Activated CD4-positive, CD25-positive, alpha-beta regulatory T cell treated with anti-CD3 and anti-CD28 coated beads, Interleukin-2, amount 50 U/mL, for 16 hours (primary cell): Measurements from ENCODE around the gene CCM2L.

Experiments used
- DNase-seq: peaks from one replicate; pipeline ENCODE4 v3.0.0-alpha.2; 2020; ENCODE audit warnings: low read depth, low spot score

Gene CCM2L

GRCh38 chr20:31992086-31992485, 18.2 kb upstream of the CCM2L start:
- DNase-seq = no peak

DNA sequence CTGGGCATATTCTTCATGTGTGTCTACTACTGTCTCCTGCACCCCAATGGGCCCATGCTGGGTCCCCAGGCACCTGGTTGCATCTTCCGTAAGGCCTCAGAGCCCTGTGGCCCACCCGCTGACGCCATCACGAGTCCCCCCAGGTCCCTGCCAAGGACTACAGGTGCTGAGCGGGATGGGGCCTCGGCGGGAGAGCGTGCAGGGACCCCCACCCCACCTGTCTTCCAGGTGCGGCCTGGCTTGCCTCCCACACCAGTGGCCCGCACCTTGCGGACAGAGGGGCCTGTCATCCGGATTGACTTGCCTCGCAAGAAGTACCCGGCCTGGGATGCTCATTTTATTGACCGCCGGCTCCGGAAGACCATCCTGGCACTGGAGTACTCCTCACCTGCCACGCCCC, 13.2 kb upstream of the CCM2L start:
- no peak for DNase-seq

- no peak for DNase-seq
Measured at GRCh38 chr20:31998246-31998645, 12.0 kb upstream of the CCM2L start.

DNA sequence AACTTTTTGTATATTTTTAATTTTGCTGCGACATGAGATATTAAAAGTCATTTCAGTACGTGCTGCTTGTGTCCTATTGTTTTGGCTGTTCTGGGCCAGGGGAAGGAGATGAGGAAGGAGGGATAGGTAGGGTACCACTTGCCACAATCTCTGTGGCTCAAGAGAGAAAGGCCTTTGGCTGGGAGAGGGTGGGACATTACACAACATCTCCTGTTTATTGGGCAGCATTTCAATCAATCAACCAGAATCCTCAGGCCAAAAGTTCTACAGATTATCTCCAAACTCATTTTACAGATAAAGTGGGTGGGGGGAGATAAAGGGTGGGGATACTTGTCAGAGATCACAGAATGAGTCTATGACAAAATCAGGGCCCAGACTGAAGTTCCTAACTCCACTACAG, 6.9 kb upstream of the CCM2L start:
- no peak for DNase-seq

DNA sequence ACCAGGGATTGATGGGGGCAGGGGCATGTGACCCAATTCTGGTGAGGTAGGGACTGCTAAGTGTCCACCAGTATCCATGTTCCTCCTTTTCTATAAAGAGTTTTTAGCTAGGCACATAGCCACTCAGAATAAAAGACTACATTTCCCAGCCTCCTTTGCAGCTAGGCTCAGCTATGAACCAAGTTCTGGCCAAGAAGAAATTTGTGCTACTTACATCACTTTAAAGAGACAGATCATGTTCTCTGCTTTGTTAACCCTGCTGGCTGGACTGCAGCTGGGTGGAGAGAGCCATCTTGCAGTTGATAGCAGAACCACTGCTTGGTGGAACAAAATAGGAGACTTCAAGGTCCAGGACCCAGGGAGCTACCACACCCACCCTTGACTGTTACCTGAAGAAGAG, 5.3 kb upstream of the CCM2L start:
- DNase-seq = no peak

- DNase-seq = no peak
Measured at GRCh38 chr20:32006053-32006452, 4.2 kb upstream of the CCM2L start.

- no peak for DNase-seq
Measured at GRCh38 chr20:32006841-32007786, 3.1 kb upstream of the CCM2L start.

DNA sequence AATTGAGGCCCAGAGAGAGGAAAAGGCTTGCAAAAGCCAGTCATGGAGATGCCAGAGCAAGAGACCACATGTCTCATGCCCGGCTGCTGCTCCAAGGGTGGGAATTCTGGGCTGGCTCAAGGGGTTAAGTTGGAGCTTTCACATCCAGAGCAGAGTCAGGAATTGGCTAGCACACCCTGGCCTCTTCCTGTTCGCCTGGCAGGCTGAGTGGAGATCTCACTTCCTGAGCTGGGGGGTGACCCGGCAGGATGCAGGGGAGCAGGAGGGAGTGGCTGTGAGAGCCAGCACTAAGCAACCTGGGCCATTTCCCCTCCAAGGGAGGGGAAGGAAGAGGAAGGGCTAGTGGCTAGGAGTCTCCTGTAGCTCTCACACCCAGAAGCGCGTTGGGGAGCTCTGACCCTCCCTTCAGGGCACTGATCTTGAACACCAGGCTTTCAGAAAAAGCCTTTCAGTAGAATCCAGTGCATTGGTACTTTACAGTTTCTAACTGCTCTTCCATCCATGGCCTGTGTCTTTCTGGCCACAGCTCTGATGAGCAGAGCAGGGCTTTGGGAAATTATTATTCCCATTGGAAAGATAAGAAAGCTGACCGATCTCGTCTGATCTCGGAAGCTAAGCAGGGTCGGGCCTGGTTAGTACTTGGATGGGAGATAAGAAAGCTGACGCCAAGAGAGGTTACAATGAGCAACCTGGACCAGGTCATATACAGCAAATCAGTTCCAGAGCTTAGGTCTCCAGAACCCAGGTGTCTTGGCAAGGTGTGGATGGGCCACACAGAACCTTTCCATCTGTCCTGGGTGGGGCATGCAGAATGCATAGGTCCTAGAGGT, 2.2 kb upstream of the CCM2L start:
- DNase-seq = no peak

DNA sequence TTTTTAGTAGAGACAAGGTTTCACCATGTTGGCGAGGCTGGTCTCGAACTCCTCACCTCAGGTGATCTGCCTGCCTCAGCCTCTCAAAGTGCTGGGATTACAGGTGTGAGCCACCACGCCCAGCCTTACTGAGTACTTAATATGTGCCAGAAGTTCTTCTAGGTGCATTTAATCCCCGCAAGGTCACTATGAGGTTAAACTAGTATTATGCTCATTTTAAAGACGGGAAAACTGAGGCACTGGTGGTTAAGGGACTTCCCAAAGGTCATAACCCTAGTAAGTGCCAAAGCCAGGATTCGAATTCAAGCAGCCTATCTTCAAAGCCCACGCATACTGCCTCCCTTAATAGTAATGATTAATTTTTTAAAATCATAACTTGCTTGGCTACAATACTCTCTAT, 674 bp upstream of the CCM2L start:
- DNase-seq = no peak

- no peak for DNase-seq
Measured at GRCh38 chr20:32010666-32011065, 428 bp downstream of the CCM2L start.

- DNase-seq = no peak
Measured at GRCh38 chr20:32012159-32012688, 2.0 kb downstream of the CCM2L start.

DNA sequence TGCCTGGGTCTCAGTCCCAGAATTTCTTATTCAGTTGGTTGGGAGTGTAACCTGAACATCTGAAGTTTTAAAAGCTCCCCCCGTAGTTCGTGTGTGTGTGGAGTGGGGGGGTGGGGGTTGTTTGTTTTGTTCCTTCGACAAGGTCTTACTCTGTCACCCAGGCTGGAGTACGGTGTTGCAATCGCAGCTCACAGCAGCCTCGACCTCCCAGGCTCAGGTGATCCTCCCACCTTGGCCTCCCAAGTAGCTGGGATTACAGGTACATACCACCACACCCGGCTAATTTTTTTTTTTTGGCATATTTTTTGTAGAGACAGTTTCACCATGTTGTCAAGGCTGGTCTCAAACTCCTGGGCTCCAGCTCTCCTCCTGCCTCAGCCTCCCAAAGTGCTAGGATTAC, 3.1 kb downstream of the CCM2L start:
- DNase-seq = no peak

- no peak for DNase-seq
Measured at GRCh38 chr20:32017711-32018251, 7.5 kb downstream of the CCM2L start.

- no peak for DNase-seq
Measured at GRCh38 chr20:32018269-32019155, 8.3 kb downstream of the CCM2L start.

DNA sequence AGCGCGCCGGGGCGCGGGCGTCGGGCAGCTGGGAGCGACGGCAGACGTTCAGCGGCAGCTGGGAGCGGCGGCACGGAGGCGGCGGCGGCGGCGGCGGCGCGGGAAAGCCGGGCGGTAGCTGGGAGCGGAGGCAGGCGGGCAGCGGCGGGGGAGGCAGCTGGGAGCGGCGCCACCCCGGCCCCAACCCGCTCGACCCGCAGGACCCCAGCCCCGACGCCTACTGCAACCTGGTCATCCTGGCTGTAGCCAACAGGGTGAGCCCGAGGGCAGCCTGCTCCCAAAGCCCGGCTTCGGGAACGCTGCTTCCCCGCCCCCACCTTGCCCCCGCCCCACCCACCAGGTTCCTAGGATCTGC, 8.9 kb downstream of the CCM2L start:
- DNase-seq = no peak

- no peak for DNase-seq
Measured at GRCh38 chr20:32019563-32020463, 9.6 kb downstream of the CCM2L start.

DNA sequence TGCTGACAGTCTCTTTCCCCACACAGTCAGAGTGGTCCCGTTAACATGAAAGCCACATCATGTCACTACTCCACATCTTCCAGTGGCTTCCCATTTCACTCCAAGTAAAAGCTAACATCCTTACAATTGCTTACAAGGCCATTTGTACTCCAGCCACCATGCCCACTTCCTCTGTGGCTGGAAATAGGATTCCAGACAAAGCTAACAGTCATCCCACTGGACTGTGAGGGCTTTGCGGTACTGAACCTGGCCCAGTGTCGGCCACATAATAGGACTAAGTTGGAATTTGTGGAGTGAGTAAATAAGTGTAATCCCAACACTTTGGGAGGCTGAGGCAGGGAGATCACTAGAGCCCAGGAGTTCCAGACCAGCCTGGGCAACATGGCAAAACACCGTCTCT, 10.9 kb downstream of the CCM2L start:
- no peak for DNase-seq

- no peak for DNase-seq
Measured at GRCh38 chr20:32024683-32025295, 14.6 kb downstream of the CCM2L start.

DNA sequence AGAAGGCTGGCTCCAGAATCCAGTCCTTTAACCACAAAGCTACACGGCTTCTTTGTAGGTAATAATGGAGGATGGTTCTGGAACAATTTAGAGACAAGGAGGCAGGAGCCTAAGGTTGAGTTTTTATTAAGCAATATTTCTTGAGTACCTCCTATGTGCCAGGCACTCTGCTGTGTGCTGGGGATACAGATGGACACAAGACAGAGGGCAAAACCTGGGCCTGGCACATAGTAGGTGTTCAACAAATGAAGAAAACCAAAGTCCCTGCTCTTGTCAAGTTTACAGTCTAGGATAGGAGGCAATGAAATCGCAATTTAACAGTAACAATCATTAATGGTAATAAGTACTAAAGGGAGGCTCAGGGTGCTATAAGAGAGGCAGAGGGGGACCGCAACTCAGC, 17.4 kb downstream of the CCM2L start:
- DNase-seq = no peak
